Measurements from ENCODE around the gene ERF. TPM values are rescaled to one million over a fixed set of nuclear protein-coding genes. Genes with fewer than 3 reads are reported as not detected.

ERF gene
- total RNA-seq, 2 experiments from 2014 or later: 26.7 to 33.5 TPM

DNA sequence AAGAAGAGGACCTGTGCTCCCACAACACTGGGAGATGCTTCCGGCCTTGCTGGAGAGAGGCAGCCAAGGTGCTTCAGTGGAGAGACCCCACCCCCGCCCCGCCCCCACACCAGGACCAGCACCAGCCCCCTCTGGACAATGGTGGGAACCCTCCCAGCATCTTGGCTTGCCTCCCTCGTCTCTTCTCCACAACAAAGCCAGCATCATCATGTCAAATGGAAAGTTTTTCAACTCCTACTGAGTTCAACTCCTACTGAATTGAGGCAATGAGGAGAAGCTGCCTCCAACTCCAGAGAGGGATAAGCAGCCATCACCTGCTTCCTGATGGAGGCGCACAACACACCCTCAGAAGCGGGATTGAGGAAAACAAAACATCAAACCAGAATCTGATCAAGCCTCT is 50.3 kb downstream of the ERF start:
- Histone ChIP-seq H3K4me2 (ENCODE audit: low read length) (no peak overlapping the region), H3K4me3 (ENCODE audit: low read depth, low read length, poor library complexity, severe bottlenecking) (no peak overlapping the region), H3K9me3 (ENCODE audit: low read length) (no peaks in the 10 kb centered on the region), H3K9me2 (ENCODE audit: insufficient read depth, low read length) (no peaks in the 10 kb centered on the region), H3K4me1 (ENCODE audit: insufficient read depth, low read length, poor library complexity, severe bottlenecking) (peaks cover 38% of the 10 kb centered on the region), H3K27ac (ENCODE audit: low read depth, low read length, poor library complexity, severe bottlenecking) (no peak overlapping the region), H4K20me1 (ENCODE audit: insufficient read depth, low read length) (0 out of 2 replicates have a peak, but pooled peaks cover under 1% of the 10 kb centered on the region), H2AFZ (ENCODE audit: low read length) (no peak overlapping the region), H3K36me3 (ENCODE audit: insufficient read depth, low read length) (peaks cover 96% of the 10 kb centered on the region), H3K79me2 (ENCODE audit: insufficient read depth, low read depth, low read length) (0 out of 2 replicates have a peak, but pooled peaks cover 6% of the 10 kb centered on the region)
- intact Hi-C loops (cut with micrococcal nuclease; ENCODE audit: unreplicated experiment): no loop called here
- no peak for TF ChIP-seq EZH2phosphoT487 (IDR thresholded peaks at IDR 0.05; ENCODE audit: borderline replicate concordance, low read depth, low read length)
- no peak for TF ChIP-seq CTCF (conservative IDR thresholded peaks at IDR 0.05; ENCODE audit: low read length)
- ChIA-PET CTCF (ENCODE audit: unreplicated experiment) (no interaction called here), POLR2A (no interaction called here)
- BruUV-seq (replicated peaks): no TSS peak
- no peak for DNase-seq (ENCODE audit: low spot score)

DNA sequence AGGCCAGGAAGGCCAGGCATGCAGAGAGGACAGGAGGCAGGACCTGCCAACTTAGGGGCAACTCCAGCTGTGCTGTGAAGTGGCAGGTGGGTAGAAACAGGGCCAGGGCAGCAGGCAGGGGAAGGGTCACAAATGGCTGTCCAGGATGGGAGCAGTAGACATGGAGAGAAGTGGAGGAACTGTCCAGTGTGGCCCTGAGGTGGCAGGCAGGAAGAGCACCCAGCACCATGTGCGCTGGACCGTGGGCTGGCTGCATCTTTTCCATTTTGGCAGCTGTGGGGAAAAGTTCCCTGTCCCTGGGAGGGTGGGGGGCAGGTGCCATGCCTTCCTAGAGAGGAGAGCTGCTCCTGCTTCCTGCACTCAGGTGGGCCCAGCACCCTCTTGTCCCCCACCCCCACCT is 51.2 kb downstream of the ERF start:
- no TSS peak for BruUV-seq (replicated peaks)
- H3K4me3 ChIP-seq (ENCODE audit: low read depth, low read length, poor library complexity, severe bottlenecking): no peak overlapping the region
- ChIA-PET CTCF (ENCODE audit: unreplicated experiment) (no interaction called here), POLR2A (no interaction called here)
- no peak overlapping the region for H3K27ac ChIP-seq (ENCODE audit: low read depth, low read length, poor library complexity, severe bottlenecking)
- no peak for DNase-seq (ENCODE audit: low spot score)
- peaks cover 6% of the 10 kb centered on the region; the same call in 1 of the 2 replicates for H3K79me2 ChIP-seq (ENCODE audit: insufficient read depth, low read depth, low read length)
- no peak for TF ChIP-seq EZH2phosphoT487 (IDR thresholded peaks at IDR 0.05; ENCODE audit: borderline replicate concordance, low read depth, low read length)
- no peak for TF ChIP-seq CTCF (conservative IDR thresholded peaks at IDR 0.05; ENCODE audit: low read length)
- H3K4me1 ChIP-seq (ENCODE audit: insufficient read depth, low read length, poor library complexity, severe bottlenecking): peaks cover 48% of the 10 kb centered on the region
- H3K9me2 ChIP-seq (ENCODE audit: insufficient read depth, low read length): no peaks in the 10 kb centered on the region
- intact Hi-C loops (cut with micrococcal nuclease; ENCODE audit: unreplicated experiment): no loop called here
- H2AFZ ChIP-seq (ENCODE audit: low read length): no peak overlapping the region
- H3K36me3 ChIP-seq (ENCODE audit: insufficient read depth, low read length): peaks cover 95% of the 10 kb centered on the region
- H3K4me2 ChIP-seq (ENCODE audit: low read length): no peak overlapping the region
- no peaks in the 10 kb centered on the region for H3K9me3 ChIP-seq (ENCODE audit: low read length)
- H4K20me1 ChIP-seq (ENCODE audit: insufficient read depth, low read length): peaks cover 4% of the 10 kb centered on the region; the same call in 1 of the 2 replicates

DNA sequence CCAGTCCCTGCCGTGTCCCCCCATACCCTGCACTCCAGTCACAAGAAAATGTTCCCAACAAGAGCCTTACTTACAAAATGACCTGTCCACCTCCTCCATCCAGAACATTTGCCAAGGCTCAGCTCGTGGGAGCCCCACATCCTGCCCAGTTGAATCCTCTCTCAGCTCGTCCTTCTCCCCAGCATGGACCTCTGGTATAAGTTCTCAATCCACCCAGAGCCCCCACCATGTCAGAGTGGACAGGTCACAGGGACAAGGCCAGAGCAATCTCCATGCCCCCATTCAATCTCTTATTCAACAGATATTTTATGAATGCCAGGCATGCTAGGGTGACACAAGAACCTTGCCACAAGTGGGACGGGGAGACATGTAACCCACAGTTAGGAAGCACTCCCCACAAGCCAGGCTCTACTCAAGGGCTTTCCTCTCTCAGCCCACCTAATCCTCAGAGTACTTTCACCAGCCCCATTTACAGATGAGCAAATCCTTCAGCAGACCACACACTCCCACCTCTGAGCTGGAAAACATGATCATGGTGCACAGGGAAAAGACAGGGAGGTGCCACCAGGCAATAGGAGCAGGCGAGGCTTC is 52.5 kb downstream of the ERF start:
- Histone ChIP-seq H3K4me3 (ENCODE audit: low read depth, low read length, poor library complexity, severe bottlenecking) (no peak overlapping the region), H4K20me1 (ENCODE audit: insufficient read depth, low read length) (peaks cover 4% of the 10 kb centered on the region; the same call in 1 of the 2 replicates), H3K36me3 (ENCODE audit: insufficient read depth, low read length) (peaks cover 93% of the 10 kb centered on the region), H3K4me1 (ENCODE audit: insufficient read depth, low read length, poor library complexity, severe bottlenecking) (peaks cover 60% of the 10 kb centered on the region), H3K9me2 (ENCODE audit: insufficient read depth, low read length) (no peaks in the 10 kb centered on the region), H3K79me2 (ENCODE audit: insufficient read depth, low read depth, low read length) (peaks cover 6% of the 10 kb centered on the region; the same call in 1 of the 2 replicates), H3K27ac (ENCODE audit: low read depth, low read length, poor library complexity, severe bottlenecking) (peak overlapping the region; percentile 76), H3K9me3 (ENCODE audit: low read length) (no peaks in the 10 kb centered on the region), H2AFZ (ENCODE audit: low read length) (no peak overlapping the region), H3K4me2 (ENCODE audit: low read length) (peak overlapping the region; percentile 25; the same call in 1 of the 2 replicates)
- TF ChIP-seq CTCF (conservative IDR thresholded peaks at IDR 0.05; ENCODE audit: low read length) (no peak), EZH2phosphoT487 (IDR thresholded peaks at IDR 0.05; ENCODE audit: borderline replicate concordance, low read depth, low read length) (no peak)
- intact Hi-C loops (cut with micrococcal nuclease; ENCODE audit: unreplicated experiment): no loop called here
- CTCF ChIA-PET (ENCODE audit: unreplicated experiment): no interaction called here
- no peak for DNase-seq (ENCODE audit: low spot score)
- POLR2A ChIA-PET: interaction anchor here (0.5 kb wide), 1 partner anchor 26 kb away, joined by 3 read pairs; no protein-coding TSS in a partner anchor
- no TSS peak for BruUV-seq (replicated peaks)
